UCSD-AML1 (cell line): ENCODE measurements around the gene UBE2K.
"Not testable (repeated sequence)": the region's sequence is repeated elsewhere in the genome, so short reads cannot be mapped to it uniquely, and the experiment has no call there.

ENCODE experiments used
- DNase-seq: peaks from one replicate; lab custom pipeline; 2025; ENCODE audit not compliant: unreplicated experiment; lab: John Stamatoyannopoulos, UW

The UBE2K gene

DNA sequence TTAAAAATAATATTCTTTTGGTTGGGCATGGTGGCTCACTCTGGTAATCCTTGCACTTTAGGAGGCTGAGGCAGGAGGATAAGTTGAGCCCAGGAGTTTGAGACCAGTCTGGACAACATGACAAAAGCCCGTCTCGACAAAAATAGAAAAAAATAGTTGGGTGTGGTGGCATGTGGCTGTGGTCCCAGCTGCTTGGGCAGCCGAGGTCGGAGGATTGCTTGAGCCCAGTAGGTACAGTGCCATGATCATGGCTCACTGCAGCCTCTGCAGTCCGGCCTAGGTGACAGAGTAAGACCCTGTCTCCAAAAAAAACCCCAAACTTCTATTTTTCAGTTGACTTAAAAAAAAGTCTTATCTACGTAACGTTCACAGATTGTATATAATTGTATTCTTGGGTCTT is 23.9 kb downstream of the UBE2K start:
- DNase-seq, result no peak

DNA sequence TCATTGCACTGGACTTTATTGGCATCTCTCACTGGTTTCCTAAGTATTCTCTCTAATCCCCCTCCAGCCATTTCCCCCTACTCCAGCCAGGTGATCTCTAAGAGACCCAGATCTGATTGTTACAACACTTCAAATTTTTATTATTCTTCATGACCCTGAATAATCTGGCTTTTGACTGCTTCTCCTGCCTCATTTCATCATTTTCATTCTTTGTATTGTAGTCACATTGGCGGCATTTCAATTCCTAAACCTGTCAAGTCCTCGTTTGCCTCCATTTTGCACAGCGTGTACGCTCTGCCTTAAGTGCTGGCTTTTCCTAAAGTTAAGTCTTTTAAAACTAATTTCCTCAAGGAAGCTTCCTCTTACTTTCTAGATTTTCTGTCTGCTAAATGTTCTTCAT is 31.6 kb downstream of the UBE2K start:
- no peak for DNase-seq

DNA sequence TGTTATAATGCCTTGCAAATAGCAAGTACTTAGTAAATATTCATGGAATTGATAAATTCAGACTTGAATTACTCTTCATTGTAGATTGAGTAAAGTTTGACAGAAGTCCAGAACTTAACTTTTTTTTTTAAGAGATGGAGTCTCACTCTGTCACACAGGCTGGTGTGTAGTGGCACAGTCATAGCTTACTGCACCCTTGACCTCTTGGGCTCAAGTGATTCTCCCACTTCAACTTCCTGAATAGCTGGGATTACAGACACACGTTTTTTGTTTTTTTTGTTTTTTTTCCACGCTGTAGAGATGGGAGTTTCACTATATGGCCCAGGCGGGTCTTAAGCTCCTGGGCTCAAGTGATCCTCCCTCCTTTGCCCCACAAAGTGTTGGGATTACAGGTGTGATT is 32.1 kb downstream of the UBE2K start:
- no peak for DNase-seq

DNA sequence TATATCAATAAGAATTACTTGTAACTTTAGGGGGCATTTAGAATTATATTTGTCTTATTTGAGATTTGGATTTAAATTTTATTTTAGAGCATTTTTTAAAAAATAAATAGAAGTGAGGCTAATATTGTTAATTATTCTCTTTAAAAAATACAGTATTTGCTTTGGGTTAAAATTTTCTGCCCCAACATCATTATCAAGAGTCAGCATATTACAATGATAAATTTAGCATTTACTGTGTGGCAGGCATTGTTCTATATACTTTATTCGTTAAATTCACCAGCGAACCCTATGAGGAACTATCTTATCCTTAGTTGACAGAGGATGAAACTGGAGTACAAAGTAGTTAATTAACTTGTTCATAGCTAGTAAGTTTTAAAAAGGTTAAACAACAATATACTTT is 34.0 kb downstream of the UBE2K start:
- DNase-seq, result no peak

DNA sequence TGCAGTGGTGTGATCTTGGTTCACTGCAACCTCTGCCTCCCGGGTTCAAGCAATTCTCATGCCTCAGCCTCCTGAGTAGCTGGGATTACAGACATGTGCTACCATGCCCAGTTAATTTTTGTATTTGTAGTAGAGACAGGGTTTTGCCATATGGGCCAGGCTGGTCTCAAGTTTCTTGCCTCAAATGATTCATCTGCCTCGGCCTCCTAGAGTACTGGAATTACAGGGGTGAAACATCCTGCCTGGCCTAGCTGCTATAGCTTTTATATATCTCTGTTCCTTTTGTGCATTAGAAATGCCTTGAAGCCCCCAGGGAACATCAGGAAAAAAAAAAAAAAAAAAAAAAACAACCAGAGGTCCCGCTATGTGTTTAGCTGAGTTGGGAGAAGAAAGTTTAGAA is 34.8 kb downstream of the UBE2K start:
- no peak for DNase-seq

DNA sequence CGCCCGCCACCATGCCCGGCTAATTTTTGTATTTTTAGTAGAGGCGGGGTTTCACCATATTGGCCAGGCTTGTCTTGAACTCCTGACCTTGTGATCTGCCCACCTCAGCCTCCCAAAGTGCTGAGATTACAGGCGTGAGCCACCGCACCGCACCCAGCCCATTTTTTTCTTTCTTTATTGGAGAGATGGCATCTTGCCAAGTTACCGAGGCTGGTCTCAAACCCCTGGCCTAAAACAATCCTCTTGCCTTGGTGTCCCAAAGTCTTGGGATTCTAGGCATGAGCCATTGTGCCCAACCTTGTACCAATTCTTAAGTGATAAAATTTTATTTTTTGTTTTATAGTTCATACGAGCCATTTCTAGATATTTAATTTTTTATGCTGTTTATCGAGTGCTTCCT is 41.7 kb downstream of the UBE2K start:
- DNase-seq, result not testable (repeated sequence)

DNA sequence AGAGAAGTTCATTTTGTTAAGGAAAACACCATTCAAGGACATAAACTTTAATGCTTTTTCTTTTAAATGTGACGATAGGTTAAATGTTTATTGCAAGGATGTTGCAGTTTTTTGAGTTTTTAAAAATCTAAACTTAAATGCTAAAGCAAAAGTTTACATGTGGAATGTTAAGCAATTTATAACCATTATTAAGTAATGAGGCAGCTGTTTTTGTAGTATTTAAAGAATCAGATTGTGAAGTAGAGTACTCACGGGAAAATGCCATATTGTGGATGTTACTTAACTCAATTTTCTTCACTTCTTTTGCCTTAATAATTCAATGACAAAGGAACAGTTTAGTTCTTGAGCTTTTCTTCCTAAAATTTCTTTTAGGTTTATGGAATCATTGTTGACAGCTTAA is 43.5 kb downstream of the UBE2K start:
- no peak for DNase-seq

DNA sequence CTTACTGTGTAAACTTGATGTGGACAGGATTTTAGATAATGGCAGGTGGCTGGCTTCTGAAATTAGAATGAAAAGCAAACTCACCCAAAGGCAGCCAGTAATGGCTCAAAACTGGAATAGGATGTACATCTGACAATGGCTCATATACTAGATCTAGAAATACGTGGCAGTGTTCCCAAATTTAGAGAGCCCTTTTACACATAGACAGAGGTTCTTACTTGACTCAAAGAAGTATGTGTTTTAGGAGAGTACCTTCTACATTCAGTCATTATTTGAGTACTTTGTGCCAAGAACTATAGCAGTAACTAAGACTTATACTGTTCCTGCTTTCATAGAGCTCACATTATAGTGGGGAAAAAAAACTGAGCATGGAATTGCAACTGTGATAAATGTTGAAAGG is 48.0 kb downstream of the UBE2K start:
- no peak for DNase-seq

DNA sequence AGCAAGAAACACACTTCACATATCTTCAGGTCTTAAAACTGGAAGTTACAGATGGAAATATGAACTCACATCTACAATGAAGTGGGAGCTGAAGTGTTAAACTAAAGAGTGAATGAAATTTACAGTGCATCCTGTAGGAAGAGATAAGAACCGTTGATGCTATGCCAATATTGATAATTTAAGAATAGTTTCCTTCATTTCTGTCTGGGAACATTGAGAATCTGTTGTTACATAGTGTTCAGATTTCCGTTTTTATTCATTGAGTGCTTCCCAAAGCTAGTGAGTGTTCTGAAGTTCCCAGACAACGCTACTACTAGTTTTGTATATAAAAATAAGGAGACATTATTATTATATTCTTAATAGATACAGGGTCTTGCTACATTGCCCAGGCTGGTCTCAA is 52.3 kb downstream of the UBE2K start:
- no peak for DNase-seq

DNA sequence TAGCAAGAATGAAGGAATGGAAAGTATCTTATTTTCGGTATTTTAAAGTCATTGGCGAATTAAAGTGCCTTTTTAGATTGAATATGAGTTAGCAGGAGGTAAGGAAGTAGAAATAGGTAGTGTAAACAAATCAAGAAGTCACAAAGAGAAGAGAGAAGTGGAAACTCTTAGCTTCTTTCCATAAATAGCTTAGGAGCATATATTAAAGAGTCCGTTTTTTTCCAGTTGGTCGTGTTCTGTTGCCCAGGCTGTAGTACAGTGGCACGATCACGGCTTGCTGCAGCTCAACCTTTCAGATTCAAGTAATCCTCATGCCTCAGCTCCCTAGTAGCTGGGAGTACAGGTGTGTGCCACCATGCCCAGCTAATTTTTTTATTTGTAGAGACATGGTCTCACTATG is 56.4 kb downstream of the UBE2K start:
- no peak for DNase-seq

DNA sequence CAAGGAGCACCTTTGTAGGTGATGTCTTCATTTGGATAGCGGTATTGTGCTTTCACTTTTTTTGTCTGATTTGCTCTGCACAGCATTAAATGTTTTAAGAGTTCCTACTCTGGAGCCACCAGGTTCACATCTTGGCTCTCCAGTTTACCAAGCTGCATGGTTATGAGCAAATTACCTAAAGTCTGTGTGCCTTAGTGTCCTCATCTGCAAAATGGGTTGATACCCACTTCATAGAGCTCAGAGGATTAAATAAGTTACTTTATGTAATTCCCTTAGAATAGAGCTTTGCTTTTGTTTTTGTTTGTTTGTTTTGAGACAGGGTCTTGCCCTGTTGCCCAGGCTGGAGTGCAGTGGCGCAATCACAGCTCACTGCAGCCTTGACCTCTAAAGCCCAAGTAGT is 58.2 kb downstream of the UBE2K start:
- no peak for DNase-seq

DNA sequence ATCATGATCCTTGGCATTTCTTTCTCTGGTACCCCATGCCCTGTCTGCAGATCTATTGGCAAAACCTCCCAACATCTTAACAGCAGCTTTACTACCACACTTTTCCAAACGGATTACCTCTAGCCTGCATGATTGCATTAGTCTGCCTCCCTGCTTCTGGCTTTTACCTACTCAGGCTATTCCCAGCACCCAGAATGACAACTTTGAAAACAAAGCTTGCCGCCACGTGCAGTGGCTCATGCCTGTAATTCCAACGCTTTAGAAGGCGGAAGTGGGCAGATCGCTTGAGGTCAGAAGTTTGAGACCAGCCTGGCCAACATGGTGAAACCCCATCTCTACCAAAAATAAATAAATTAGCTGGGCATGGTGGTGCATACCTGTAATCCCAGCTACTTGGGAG is 60.2 kb downstream of the UBE2K start:
- no peak for DNase-seq

DNA sequence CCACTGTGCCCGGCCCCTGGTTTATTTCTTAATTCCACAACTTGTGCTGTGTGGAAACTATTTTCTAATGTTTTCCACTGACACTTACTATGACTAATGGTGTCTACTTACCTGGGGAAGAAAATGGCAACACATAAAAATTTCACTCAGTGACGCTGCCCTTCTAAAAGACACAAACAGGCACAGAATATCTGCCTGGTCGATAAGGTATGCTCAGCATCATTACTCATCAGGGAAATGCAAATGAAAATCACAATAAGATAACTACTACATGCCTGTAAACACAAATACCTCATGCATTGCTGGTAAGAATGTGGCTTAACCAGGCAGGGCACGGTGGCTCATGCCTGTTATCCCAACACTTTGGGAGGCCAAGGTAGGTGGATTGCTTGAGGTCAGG is 61.6 kb downstream of the UBE2K start:
- no peak for DNase-seq

DNA sequence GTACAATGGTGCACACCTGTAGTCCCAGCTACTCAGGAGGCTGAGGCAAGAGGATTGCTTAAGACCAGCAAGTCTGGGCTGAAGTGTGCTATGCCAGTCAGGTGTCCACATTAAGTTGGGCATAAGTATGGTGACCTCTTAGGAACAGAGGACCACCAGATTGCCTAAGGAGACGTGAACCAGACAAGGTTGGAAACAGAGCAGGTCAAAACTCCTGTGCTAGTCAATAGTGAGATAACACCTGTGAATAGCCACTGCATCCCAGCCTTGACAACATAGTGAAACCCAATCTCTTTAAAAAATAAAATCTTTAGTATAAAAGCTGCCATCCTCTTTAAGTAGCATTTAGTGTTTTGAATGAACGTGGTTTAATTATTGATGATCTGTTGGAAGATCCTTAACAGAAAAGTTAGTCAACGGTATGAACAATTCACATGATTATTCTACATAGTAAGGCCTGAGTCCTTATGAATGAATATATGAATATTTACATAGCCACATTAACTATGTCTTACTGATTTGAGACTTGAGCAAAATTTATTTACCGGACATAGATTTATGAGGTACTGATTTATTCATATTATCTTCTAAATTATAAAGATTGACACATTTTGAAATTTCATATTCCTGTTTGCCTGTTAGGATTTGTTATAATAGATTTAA is 63.2 kb downstream of the UBE2K start:
- DNase-seq, result no peak

DNA sequence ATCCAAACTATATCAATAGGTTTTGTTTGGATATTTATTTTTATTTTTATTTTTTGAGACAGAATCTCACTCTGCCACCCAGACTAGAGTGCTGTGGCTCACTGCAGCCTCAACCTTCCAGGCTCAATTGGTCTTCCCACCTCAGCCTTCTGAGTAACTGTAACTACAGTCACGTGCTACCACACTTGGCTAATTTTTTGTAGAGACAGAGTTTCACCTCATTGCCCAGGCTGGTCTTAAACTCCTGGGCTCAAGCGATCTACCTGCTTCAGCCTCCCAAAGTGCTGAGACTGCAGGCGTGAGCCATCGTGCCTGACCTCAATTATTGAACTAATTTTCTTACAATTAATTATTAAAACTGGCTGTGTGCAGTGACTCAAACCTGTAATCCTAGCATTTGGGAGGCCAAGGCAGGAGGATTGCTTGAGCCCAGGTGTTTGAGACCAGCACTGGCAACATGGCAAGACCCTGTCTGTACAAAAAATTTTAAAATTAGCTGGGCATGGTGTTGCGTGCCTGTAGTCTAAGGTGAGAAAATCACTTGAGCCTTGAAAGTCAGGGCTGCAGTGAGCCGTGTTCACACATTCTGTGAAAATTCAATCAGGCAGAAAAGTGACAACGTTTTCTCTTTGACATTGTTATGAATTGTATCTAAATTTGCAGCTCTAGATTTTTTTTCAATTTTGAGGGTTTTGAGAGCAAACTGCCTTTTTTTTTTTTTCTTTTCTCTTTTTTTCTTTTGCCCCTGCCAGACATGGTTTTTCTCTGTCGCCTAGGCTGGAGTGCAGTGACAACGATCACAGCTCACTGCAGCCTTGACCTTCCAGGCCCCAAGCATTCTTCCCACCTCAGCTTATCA is 66.0 kb downstream of the UBE2K start:
- DNase-seq, result no peak

DNA sequence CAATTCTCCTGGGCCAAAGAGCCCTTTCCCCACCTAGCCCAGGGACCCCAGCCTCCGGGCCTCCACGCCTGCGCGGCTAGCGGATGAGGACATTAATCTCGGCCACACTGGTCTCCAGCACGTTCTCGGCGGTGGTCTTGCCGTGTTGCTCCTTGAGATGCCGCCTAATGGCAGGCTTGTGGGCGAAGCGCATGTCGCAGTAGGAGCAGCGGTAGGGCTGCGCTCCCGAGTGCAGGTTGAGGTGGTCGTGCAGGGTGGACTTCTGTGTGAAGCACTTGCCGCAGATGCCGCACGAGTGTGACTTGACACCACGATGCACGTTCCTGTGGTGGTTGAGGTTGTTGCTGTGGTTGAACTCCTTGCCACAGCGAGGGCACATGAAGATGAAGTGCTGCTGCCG is 72.1 kb downstream of the UBE2K start:
- DNase-seq, result no peak

DNA sequence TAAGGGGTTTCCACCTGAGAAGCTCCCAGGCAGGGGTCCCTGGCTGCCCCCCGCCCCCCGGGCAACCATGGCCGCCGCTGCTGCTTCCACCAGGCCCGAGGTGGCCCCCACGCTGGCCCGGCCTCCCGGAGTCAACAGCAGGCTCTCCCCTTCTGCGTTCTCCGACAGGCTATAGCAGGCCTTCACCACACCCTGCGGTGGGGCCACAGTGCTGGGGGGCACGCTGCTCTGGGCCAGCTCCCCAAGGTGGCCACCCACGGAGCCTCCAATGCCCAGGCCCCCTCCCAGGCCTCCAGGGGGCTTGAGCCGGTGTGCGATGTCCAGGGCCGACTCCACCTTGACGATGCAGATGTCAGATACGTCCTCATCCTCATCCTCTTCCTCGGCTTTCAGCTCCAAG is 72.5 kb downstream of the UBE2K start:
- no peak for DNase-seq

DNA sequence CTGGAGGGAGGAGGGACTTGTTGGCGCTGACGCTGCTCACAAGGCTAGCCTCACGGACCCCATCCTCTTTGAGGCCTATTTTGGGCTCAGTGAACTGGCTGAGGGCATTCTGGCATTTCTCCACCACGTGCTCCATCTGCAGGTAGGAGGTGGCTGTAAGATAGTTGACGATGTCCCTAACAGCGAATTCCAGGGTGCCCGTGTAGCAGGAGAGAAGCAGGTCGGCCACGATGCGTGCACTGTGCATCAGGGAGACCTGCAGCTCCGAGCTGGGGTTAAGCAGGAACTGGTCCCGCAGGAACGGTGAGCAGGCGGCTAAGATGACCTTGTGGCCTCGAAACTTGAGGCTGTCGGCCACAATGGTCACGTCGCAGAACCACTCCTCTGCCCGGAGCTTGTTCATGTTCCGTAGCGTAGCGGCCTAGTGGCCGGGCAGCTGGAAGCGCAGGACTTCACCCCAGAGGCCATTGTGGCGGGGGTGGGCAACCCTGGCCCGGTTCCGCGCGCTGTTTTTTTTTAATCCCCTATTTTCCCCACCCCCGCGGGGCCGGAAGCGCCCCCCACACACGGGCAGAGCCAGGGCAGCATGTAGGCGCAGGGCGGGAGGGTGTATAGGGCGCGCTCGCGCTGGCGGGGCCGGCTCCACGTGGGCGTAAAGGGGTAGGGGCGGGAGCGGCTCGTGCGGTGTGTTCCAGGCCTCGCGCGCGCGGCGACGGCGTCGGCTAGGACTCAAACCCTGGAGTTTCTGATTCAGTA is 73.2 kb downstream of the UBE2K start:
- no peak for DNase-seq

DNA sequence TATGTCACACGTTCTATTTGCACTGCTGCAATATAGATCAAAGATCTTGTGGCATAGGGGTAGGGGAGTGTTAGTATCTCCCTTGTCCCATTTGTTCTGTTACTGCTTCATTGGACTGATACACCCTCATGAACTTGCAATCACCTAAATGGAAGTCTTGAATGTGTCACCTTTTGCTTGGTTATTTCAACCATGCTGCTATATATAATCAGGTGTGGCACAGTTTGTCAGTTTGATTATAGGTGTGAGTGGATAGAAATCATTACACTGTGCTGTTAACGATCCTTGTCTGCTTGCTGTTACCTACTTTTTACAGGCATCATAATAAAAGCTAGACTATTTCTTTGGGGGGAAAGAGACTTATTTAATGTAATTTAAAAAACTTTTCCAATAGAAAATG is 84.1 kb downstream of the UBE2K start:
- DNase-seq, result not testable (repeated sequence)

DNA sequence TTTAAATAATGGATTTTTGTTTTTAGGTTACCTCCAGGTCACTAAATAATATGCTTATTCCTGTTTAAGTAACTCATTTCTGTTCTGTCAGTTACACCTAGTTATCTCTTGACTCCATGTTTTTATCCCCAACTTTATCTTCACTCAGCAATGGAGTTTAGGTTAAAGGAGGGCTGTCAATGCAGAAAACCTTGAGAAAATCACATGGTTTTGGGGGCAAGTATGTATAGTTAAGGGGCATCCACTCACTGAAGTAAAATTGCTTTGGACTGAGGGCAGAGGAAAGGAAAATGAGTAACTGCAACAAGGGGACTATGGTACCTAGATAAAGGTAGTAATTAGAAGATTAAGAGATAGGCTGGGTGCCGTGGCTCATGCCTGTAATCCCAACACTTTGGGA is 87.1 kb downstream of the UBE2K start:
- no peak for DNase-seq

DNA sequence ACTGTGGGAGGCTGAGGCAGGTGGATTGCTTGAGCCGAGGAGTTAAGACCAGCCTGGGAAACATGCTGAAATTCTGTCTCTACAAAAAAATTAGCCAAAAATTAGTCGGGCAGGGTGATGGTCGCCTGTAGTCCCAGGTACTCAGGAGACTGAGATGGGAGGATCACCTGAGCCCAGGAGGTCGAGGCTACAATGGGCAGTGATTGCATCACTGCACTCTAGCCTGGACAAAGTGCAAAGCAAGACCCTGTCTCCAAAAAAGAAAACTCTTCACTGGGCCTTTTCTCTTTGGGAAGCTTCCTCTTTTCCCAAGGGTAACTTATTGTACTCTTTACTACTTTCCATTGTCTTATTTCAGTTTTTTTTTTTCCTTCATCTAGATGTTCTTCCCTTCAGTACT is 88.9 kb downstream of the UBE2K start:
- DNase-seq, result no peak

DNA sequence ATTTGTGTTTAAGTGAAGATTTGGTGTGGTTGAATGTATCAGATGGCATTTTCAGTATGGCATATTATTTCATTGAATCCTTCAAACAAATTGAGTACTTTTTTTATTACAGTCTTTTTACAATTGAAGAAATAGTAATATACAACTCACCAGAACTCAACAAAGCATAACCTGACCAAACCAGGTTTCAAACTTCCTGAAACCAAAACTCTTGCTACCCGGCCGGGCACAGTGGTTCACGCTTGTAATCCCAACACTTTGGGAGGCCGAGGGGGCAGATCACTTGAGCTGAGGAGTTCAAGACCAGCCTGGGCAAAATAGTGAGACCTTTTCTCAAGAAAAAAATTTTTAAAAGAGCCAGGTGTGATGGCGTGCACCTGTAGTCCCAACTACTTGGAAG is 94.2 kb downstream of the UBE2K start:
- DNase-seq, result no peak
